GM18520 (cell line): ENCODE data around the gene CACNA1B.
"Not testable (repeated sequence)": the region's sequence is repeated elsewhere in the genome, so short reads cannot be mapped to it uniquely, and the experiment has no call there.

ENCODE experiments used
- ATAC-seq: cut with Tn5 transposase; IDR thresholded peaks from one replicate; pipeline ENCODE4 v1.9.1; 2021; ENCODE audit not compliant: unreplicated experiment

CACNA1B gene

DNA sequence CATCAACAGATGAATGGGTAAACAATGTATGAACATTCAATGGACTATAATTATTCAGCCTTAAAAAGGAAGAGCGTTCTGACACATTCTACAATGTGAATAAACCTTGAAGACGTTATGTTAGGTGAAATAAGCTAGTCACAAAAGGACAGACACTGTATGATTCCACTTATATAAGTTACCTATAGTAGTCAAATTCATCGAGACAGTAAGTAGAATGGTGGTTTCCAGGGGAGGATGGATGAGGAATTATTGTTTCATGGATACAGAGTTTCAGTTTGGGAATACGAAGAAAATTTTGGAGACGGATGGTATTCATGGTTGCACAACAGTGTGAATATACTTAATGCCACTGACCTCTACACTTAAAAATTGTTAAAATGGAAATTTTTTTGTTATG lies 216.4 kb downstream of the CACNA1B start:
- no peak for ATAC-seq

DNA sequence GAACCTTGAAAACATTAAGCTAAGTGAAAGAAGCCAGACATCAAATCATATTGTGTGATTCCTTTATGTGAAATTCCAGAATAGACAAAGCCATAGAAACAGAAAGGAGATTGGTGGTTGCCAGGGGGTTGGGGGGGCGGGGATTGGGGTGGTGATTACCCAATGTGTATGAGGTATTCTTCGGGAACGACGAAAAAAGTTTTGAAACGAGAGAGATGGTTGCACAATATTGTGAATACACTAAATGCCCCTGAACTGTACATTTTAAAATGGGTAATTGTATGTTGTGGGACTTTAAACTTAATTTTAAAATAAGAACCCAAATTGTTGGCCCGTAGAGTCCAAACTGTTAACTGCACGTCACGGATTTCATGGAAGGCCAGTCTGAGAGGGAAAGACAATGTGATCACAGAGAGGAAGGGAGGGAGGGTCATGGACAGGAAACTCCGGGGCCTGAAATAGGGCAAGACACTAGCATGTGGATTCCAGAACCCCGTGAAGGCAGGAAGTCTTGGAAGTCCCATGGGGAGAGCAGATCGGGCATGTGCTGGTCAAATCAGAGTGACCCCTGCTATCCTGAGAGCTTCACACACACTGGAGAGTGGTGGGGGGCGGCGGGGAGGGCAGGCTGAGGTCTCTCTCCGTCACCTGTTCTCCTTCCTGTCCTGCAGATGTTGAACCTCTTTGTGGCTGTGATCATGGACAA lies 218.4 kb downstream of the CACNA1B start:
- ATAC-seq = no peak

DNA sequence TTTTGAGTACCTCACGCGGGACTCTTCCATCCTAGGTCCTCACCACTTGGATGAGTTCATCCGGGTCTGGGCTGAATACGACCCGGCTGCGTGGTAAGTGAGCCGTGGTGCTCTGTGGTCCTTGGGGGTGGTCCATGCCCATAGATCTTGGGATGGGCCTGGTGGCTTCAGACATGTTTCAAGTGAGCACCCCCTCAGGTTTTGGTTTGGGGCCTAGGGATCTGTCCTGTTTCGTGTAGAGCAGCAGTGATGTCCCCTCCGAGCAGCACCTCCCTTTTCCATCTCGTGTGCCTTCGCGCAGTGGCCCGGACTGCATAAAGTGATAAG lies 218.9 kb downstream of the CACNA1B start:
- no peak for ATAC-seq

DNA sequence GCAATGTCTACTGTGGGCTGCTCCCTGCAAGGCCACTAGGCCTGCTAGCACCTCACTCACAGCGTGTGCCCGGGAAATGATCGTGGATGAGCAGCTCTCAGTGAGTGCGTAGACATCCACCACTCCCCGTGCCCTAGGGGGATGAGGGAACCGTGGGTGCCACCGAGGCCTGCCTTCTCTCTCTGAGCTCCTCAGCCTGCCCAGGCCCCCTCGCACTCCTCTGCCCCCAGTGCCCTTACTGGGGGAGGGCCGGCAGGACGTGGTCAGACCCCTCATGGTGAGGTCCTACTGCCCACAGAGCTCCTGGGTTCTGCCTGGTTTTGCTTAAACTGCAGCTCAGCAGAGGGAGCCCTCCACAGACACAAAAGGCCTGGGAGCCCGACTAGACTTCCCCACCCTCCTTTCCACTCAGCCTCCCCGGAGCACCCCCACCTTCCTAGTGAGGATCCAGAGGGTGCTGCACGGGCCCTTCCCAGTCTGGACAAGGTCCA lies 220.0 kb downstream of the CACNA1B start:
- no peak for ATAC-seq

DNA sequence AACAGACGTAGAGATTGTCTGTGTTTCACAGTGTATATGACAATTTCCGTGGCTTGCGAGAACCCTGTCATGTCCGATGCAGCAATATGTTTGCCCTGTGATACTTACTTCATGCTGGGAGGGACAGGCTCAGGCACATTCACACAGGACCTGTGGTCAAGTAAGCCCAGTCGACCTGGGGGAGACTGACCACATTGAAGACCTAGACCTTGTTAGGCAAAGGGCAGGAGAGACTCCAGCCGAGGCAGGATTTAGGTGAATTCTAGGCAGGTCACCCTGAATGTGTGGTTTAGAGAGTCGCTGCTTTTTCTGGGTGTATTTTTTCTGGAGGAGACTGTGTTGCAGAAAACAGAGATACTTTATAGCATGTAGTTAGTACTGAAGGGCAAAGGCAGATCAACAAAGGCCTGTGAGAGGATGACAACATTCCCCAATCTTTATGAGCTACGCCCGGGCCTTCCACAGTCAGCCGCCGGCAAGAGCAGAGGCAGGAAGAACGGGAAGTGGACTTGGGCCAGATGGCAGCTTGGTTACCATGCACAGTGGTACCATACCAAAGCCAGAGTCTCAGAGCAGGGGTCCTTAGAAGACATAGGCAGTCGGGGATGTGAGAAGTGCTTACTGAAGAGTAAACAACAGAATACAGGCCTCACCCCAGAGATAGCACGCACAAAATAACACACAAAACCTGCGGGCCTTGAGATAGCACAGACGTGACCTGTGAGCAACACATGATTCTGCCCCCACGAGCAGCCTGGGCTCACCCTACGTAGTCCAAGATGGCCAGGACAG lies 220.7 kb downstream of the CACNA1B start:
- ATAC-seq = no peak

DNA sequence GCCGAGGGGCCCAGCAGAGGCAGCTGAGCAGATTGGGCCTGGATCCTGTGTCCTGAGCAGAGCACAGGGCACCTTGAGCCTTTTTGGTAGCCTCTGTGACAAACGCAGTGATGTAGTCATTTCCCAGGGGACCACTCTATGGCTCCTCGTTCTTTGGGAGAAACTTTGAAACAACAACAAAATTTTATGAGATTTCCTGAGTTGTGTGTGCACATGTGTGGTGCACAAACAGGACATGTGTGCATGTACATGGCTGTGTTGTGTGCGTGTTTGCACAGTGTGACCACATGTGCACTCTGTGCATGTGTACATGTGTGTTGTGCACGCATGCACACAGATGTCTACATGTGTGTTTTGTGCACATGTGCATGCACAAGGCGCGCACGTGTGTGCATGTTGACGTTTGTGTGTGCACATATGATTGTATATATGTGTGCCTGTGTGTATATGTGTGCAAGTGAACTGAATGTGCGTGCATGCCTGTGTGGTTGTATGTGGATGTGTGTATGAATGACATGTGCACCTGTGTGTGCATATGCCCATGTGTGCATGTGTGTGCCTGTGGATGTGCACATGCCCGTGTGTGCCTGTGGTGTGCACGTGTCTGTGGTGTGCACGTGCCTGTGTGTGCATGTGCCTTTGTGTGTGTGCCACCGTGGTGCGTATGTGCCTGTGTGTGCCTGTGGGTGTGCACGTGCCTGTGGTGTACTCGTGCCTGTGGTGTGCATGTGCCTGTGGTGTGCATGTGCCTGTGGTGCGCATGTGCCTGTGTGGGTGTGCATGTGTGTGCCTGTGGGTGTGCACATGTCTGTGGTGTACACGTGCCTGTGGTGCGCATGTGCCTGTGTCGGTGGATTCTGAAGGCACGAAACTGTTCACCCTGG lies 221.6 kb downstream of the CACNA1B start:
- no peak for ATAC-seq

DNA sequence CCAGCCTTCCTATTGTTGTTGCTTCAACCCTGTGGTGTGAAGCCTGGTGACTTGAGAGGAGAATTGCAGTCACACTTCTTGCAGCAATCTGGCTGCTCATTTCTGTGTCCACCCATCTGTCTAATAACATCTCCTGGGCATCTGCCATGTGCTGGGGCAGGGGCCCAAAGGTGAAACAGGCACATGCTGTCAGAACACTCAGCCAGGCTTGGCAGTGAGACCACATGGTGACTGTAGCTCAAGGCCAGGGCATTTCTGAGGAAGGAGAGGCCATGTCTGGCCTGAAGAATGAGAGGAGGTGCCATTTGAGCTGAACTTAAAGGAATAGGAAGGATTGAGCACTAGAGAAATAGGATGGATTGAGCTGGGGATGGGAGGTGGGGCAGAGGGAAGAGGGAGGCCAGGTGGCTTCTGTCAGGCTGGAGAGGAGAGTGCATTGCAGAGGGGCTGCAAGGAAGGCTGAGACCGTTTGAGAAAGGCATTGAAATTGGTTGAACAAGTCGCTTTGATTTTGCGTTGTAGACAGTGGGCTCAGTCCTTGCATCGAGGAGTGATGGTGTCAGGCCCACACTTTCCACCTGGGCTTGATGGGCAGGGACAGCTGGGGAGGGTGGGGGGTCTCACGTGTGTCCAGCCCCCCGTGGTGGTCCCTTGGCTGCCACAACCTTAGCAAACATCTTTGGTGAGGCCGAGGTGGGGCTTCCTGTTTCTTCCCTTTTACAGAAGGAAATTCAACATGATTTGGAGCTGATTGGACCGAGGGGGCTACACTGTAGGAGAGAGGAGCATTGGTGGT lies 222.4 kb downstream of the CACNA1B start:
- no peak for ATAC-seq

DNA sequence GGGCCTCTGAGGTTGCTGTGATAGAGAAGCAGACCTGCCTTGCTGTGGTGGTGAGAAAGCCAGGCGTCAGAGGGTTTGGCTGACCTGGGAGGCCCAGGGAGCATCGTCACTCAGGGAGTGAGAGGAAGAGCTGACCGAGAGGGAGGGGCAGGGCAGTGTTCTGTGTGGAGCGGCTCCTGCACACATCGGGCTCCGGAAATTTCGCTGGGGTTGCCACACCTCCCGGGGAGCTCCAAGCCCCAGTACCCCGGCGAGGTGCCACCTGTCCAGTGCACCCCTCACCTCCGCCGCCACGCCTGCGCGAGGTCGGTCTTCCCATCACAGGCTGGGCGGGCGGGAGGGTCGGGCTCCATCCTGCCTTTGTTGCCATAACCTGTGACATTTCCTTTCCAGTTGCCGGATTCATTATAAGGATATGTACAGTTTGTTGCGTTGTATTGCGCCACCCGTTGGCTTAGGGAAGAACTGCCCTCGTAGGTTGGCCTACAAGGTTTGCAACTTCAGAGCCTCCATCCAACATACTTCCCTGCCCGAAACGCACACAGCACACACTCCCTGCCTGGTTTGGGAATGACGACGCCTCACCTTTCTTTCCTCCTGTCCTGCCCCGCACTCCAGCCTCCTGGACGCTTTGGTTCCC lies 223.2 kb downstream of the CACNA1B start:
- no peak for ATAC-seq

DNA sequence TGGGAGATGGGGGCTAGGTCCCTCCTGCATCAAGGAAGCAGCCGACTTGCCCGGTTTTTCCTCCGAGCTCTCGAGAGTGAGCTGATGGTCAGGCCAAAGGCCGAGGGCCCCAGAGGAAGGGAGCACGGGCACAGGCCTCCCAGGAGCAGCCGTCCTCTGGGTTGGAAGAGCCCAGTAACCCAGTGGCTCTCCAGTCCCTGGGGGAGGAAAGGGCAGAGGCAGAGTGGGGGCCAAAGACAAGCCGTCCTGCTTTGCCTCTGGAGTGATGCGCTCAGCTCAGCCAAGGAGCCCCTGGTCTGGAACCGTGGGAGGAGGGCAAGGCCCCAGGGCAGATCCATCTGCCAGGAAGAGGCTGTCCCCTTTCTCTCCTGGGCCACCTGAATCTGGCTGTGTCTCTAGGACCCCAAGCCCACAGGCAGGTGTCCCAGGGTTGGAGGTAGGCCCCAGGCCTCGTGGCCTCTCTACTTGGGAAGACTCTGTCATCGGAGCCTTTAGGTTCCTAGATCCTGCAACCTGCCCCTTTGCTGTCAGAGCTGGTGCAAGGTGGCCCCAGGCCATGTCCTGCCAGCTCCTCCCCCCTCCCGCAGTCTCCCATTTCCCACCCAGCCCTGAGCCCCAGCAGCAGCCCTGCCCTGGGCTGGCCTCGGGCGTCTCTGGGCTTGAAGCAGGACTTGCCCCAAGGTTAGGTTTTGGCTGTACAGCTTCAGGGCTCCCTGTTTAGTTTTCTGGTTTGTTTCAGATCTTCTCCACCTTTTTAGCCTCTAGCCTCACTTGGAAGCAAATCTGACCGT lies 224.1 kb downstream of the CACNA1B start:
- ATAC-seq = no peak

DNA sequence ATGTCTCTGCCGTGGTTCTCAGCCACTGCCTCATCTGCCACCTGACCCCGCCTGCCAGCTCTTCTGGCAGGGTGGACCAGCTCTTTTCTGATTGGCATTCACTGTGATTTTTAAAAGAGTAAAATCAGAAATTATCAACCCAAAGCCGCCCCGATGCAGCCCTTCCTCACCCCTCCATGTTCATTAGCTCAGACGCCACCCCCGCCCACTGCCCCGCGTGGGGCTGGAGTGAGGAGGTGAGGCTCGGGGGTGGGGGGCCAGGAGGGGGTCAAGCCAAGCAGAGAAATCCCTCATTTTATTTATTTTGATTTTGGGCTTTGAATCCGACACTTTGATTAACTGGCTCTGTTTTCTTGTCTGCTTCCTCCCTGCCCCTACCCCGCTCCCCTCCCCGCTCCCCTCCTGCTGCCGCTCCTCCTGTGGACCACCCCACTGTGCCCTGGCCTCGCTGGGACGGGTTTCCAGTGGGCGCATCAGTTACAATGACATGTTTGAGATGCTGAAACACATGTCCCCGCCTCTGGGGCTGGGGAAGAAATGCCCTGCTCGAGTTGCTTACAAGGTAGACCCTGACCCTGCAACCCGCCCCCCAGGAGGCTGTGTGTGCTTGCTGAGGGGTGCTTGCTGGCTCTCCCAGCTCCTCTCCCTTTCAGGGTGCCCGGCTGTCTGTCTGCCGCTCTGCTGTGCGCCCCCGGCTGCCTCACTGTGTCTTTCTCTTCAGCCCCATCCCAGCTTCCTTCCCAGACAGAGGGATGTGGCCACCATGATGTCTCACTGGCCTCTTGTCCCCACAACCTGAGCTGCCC lies 224.9 kb downstream of the CACNA1B start:
- no peak for ATAC-seq

DNA sequence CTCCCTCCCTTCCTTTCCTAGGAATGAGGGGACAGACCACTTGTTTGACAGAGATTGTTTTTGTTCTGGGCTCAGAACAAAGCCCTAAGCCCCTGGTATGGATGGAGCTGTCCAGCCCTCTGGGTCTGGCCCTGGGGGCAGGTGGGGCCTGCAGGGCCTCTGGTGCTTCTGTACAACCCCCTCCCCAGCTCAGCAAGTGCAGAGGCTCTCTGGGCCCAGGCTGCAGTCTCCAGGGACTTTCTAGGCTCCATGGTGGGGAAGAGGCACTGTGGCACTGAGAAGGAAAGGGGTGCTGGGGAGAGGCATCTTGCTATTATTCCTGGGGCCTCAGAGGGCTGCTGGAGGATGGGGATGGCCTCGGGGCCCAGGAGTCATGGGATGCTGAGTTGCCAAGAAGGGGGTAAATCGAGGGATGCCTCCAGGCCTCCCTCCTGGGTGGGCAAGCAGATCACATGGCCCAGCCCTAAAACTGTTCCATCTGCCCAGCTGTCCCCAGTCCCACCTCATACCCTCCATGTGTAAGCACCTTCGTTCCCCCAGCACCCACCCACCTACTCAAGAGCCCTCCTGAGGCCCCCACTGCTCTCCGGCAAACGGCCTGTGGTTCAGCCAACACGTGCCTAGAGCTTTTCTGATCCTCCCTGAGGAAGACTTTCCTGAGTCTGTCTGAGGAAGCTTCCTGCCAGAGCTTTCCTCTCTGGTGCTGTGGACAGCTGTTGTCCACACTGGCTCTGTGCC lies 225.7 kb downstream of the CACNA1B start:
- no peak for ATAC-seq

DNA sequence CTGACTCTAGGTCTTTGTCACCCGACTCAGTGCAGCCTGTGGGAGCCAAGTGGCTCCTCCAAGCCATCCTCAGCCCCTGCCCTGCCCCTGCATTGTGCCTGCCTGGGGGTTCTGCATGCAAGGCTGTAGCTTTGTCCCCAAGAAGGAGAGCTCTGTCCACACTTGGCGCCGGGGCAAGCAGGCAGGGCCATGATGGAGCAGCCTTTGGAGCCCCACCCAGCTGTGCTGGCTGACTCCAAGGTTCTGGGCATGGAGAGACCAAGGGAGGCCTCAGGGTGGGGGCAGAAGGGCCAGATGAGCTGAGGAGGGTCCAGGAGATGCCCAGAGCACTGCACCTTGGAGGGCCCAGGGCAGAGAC lies 226.2 kb downstream of the CACNA1B start:
- ATAC-seq = no peak

DNA sequence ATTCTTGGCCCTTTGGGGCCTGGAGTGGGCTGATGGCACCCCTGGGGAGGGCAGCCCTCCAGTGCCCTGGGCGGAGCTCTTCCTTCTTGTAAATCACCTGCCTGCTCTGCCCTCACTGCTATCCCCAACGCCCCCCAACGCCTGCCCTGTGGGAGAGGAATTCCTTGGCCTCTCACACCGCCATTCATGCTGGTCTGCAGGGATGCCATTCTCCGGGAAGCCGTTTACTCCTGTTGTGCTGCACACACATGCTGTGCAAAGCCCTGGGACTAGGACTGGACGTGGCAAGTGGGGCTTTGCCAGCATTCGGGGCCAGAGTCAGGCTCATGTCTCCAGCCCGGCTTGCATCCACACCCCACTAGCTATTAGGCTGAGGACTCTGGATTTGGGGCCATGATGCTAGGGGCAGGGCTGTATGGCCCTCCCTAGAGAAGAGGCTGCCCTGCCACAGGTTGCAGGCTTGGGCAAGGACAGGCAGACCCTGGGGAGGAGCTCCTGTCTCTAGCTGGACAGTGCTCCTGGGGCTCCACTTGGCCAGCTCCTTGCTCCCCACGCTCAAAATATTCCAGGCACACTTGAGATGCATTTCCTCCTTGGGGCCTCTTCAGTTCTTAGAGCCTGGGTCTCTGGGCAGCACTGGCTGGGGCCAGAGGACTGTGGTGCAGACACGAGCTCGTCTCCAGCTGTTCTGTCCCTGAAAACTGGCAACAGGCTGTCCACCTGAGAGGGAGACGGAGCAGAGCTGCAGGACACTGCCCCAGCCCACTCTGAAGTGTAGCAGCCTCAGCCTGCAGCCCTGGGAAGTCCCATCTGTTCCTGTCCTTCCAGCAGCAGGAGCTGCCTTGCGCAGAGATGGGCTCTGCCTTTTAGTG lies 226.9 kb downstream of the CACNA1B start:
- ATAC-seq = no peak

DNA sequence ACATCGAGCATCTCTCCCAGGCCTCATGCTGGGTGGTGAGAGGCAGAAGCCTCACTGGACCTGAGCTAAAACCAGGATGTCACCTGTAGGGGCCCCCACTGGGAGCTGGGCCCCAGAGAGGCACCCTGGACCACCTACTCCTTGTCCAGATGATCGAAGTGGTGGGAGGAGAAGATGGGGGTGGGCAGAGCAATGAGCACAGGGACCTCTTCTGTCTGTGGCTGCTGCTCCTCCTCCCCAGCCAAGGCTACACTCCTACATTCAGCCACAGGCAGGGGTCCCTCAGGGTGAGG lies 227.5 kb downstream of the CACNA1B start:
- ATAC-seq = no peak

DNA sequence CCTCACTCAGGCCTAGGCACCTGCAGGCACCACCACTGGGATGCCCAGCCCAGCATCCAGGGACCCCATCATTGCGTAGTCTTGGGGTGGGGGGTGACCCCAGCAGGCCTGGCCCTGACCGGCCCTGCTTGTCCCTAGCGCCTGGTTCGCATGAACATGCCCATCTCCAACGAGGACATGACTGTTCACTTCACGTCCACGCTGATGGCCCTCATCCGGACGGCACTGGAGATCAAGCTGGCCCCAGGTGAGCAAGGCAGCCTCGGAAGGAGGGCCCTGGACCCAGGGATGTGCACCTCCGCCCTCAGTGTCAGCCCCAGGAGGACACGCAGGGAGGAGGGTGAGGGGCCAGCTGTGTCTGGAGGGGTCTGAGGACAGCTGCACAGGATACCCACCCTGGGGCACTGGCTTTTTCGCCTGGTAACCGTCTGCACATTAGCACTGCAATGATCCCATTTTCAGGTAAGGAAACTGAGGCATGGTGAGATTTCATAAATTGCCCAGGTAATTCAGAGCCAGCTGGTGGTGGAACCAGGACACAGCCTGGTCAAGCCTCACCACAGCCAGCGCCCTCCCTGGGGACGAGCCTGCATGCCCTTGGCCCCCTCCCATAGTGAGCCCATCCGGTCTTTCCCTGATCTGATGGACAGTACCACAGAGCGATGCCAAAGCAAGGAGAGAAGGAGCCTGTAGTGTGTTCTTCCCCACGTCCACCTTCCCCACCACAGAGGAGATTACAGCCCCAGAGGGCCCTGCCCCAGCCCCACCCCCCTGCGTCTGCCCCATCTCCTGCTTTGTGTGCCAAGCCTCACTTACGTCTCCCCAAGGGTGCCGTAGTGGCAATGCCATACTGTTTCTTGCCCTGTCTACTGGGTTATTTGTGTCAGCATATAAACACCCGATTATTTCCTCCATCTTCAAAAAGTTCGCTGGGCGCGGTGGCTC lies 228.3 kb downstream of the CACNA1B start:
- no peak for ATAC-seq

DNA sequence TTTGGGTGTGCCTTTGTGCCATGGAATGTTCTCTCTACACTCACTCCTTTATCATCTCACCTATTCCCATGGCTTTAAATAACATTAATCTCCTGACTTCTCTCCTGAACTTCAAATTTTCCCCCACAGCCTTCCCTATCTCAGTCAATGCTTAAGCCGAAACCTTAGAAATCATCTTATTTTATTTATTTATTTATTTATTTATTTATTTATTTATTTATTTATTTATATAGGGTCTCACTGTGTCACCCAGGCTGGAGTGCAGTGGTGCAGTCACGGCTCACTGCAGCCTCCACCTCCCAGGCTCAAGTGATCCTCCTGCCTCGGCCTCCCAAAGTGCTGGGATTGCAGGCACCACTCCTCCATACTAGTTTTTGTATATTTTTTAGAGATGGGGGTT lies 229.5 kb downstream of the CACNA1B start:
- not testable (repeated sequence) for ATAC-seq
